ENCODE results near the gene USP53. TPM values are rescaled to one million over a fixed set of nuclear protein-coding genes. Genes with fewer than 3 reads are reported as not detected.

USP53 gene
- total RNA-seq, 3 donors from 2014 or later (not counting 1 experiment from before 2014, with no cell fraction given): 8.9 to 10.5 (median 9.3) TPM

- H3K27me3 Mint-ChIP-seq (ENCODE audit: low read depth in 2 of 2): peaks cover 4 to 6% of the 10 kb centered on the region in 2 donors
- intact Hi-C loops (cut with micrococcal nuclease): loop anchor here (1.0 to 10.0 kb wide), 2 partner anchors 88 to 1026 kb away; partner anchors contain the start of gene USP53
- Histone ChIP-seq H3K27me3 (ENCODE audit: control insufficient read depth, insufficient read depth, low read length) (no peaks in the 10 kb centered on the region), H3K27ac (ENCODE audit: low read length) (peak overlapping the region; percentile 97), H3K4me1 (ENCODE audit: control insufficient read depth, insufficient read depth, low read length) (peaks cover 15% of the 10 kb centered on the region), H3K9me3 (ENCODE audit: control insufficient read depth, insufficient read depth, low read length) (no peaks in the 10 kb centered on the region), H3K36me3 (ENCODE audit: control insufficient read depth, insufficient read depth, low read length) (peaks cover 19% of the 10 kb centered on the region), H3K4me3 (ENCODE audit: low read length) (peak overlapping the region; percentile 94)
- peak overlapping the region; percentile 100 for H3K27ac Mint-ChIP-seq
- H3K4me3 Mint-ChIP-seq: peak overlapping the region; percentile 100
- H3K36me3 Mint-ChIP-seq: peaks cover 8% of the 10 kb centered on the region
- DNase-seq (peak; percentile 89 to 95), ATAC-seq (peak; percentile 94 to 97 (median 96))
- H3K9me3 Mint-ChIP-seq: no peaks in the 10 kb centered on the region
- no peak for TF ChIP-seq CTCF (IDR thresholded peaks at IDR 0.05)
- peaks cover 30 to 38% of the 10 kb centered on the region in 2 donors for H3K4me1 Mint-ChIP-seq
- WGBS (ENCODE audit: insufficient coverage): under 1% methylated on average over 54 of the region's 54 CpGs
Measured at GRCh38 chr4:119300101-119300978, 87.8 kb downstream of the USP53 start.

DNA sequence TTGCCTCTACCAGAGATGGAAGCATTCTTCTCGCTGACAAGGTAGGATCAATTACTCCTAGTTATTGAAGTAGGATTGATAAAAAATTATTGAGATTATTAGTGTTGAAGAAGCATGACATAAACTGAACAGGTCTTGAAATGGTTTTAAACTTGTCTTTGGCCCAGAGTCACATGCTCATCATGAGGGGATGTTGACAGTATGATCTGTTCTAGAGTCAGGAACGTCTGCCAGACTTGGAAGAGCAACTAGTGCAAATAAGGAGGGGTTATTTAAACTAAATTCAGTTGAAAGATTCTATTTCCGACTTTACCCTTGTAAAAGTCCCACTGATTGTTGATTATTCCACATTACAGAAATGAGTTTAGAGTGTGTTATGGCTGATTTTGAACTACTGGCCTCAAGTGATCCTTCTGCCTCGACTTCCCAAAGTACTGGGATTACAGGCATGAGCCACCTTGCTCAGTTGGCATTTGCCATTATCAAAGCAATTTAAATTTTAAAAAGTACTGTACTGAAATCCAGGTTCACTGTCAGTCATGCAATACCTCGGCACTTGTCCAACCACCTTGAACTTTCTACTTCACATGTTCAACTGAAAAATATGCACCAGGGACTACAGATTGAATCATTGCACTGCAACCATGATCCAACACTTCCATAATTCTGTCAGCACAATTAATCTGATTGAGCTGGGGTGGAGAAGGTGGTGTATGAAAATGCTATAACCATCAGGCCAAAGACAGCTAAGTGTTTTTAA is 89.7 kb downstream of the USP53 start:
- Histone ChIP-seq H3K4me3 (ENCODE audit: low read length) (no peak overlapping the region), H3K36me3 (ENCODE audit: control insufficient read depth, insufficient read depth, low read length) (peaks cover 7% of the 10 kb centered on the region), H3K9me3 (ENCODE audit: control insufficient read depth, insufficient read depth, low read length) (no peaks in the 10 kb centered on the region), H3K27me3 (ENCODE audit: control insufficient read depth, insufficient read depth, low read length) (no peaks in the 10 kb centered on the region), H3K4me1 (ENCODE audit: control insufficient read depth, insufficient read depth, low read length) (peaks cover 15% of the 10 kb centered on the region), H3K27ac (ENCODE audit: low read length) (no peak overlapping the region)
- Mint-ChIP-seq H3K36me3 (no peaks in the 10 kb centered on the region), H3K9me3 (no peaks in the 10 kb centered on the region), H3K27me3 (ENCODE audit: low read depth in 2 of 2) (peaks cover 4 to 16% of the 10 kb centered on the region in 2 donors), H3K27ac (peak overlapping the region in 1 of 2 donors; percentile 100), H3K4me3 (peak overlapping the region; percentile 18), H3K4me1 (peaks cover 30 to 32% of the 10 kb centered on the region in 2 donors)
- ATAC-seq (no peak), DNase-seq (no peak)
- intact Hi-C loops (cut with micrococcal nuclease): loop anchor here (10.0 kb wide), 1 partner anchor 1027 kb away; no protein-coding TSS in a partner anchor
- no peak for TF ChIP-seq CTCF (IDR thresholded peaks at IDR 0.05)
- 92% methylated on average over 4 of the region's 5 CpGs for WGBS (ENCODE audit: insufficient coverage)

DNA sequence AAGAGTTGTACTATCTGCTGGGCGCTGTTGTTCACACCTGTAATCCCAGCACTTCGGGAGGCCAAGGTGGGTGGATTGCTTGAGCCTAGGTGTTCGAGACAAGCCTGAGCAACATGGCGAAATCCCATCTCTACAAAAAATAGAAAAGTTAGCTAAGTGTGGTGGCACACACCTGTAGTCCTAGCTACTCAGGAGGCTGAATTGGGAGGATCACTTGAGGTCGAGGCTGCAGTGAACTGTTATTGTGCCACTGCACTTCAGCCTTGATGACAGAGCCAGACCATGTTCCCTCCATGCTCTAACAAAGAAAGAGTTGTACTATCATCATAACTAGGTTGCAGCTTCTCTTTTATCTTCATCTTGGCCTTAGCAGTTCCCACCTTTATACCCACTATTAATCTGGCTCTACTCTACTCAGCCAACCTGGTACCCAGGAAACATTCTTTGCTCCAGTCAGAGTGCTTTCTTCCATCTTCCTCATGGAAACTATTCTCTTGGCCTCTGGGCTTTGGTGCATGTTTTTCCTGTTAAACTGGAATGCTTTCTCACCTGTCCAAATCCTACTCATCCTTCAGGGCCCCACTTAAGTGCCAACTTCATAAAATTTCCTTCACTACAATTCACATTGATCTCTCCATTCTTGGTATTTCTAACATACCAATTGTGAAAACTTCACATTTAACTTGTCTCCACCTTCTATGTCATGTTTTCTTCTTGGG is 91.2 kb downstream of the USP53 start:
- Mint-ChIP-seq H3K9me3 (no peaks in the 10 kb centered on the region), H3K4me3 (no peak overlapping the region), H3K27me3 (ENCODE audit: low read depth in 2 of 2) (peaks cover 8 to 16% of the 10 kb centered on the region in 2 donors), H3K27ac (no peak overlapping the region), H3K4me1 (peaks cover 21 to 22% of the 10 kb centered on the region in 2 donors), H3K36me3 (no peaks in the 10 kb centered on the region)
- H3K27me3 ChIP-seq (ENCODE audit: control insufficient read depth, insufficient read depth, low read length): no peaks in the 10 kb centered on the region
- 90% methylated on average over 5 of the region's 5 CpGs for WGBS (ENCODE audit: insufficient coverage)
- ATAC-seq: no peak
- no peaks in the 10 kb centered on the region for H3K9me3 ChIP-seq (ENCODE audit: control insufficient read depth, insufficient read depth, low read length)
- no peak overlapping the region for H3K4me3 ChIP-seq (ENCODE audit: low read length)
- no peak for DNase-seq
- no peak overlapping the region for H3K27ac ChIP-seq (ENCODE audit: low read length)
- TF ChIP-seq CTCF (IDR thresholded peaks at IDR 0.05): no peak
- peaks cover 15% of the 10 kb centered on the region for H3K4me1 ChIP-seq (ENCODE audit: control insufficient read depth, insufficient read depth, low read length)
- H3K36me3 ChIP-seq (ENCODE audit: control insufficient read depth, insufficient read depth, low read length): no peaks in the 10 kb centered on the region
- intact Hi-C loops (cut with micrococcal nuclease): loop anchor here (10.0 kb wide), 1 partner anchor 1029 kb away; no protein-coding TSS in a partner anchor
